Astrocyte (in vitro differentiated cells and primary cell): ENCODE data around the gene SLIT3.

Experiments
- CTCF ChIP-seq: IDR thresholded peaks from 2 replicates; pipeline ENCODE4 v1.5.1; 2011; ENCODE audit warnings: low read depth, mild to moderate bottlenecking, inconsistent platforms, low read length, moderate library complexity; ENCODE audit not compliant: insufficient read depth
- EZH2 ChIP-seq: IDR thresholded peaks from 2 replicates; pipeline ENCODE4 v1.6.1; 2012; ENCODE audit warnings: mild to moderate bottlenecking, low read length, inconsistent platforms; ENCODE audit not compliant: insufficient read depth

GRCh38 chr5:168890816-168891812 is 409.8 kb downstream of the SLIT3 start:
- no peak for TF ChIP-seq CTCF
- TF ChIP-seq EZH2 = no peak
